Cardiac septum (tissue), 1 donor: ENCODE results near the gene EPG5. TPM values are rescaled to one million over a fixed set of nuclear protein-coding genes. Genes with fewer than 3 reads are reported as not detected.

Source experiments
- total RNA-seq: library from RNA; stranded (reverse); fragmentation: NEBNext Ultra II Directional; extraction: Animal tissue kit (Norgen Biotek cat#: 25700); gene quantifications from one replicate; pipeline ENCODE4 v1.2.1, GENCODE V29; 2021
- donor health status: DM: no; HTN: no; CAD: no.

EPG5 gene
- total RNA-seq, 1 donor from 2014 or later, result 16.7 TPM

Other genes with a start within 250 kb of the EPG5 start
- gene SLC14A1, start 243.1 kb downstream of the EPG5 start, total RNA-seq, result 12.4 TPM
- not detected for gene SIGLEC15, start 141.7 kb downstream of the EPG5 start, total RNA-seq
- 1.3 TPM for gene PSTPIP2, start 104.9 kb upstream of the EPG5 start, total RNA-seq
- 1,569 TPM for gene ATP5F1A, start 131.0 kb upstream of the EPG5 start, total RNA-seq
- gene HAUS1, start 137.1 kb upstream of the EPG5 start, total RNA-seq, result 7.8 TPM